SW480 (cell line): ENCODE results near the gene AOC3.
"Not testable (repeated sequence)": the region's sequence is repeated elsewhere in the genome, so short reads cannot be mapped to it uniquely, and the experiment has no call there.

Experiments used
- DNase-seq: peaks from one replicate; pipeline ENCODE4 v3.0.0-alpha.2; 2016; ENCODE audit warnings: low spot score

Gene AOC3

DNA sequence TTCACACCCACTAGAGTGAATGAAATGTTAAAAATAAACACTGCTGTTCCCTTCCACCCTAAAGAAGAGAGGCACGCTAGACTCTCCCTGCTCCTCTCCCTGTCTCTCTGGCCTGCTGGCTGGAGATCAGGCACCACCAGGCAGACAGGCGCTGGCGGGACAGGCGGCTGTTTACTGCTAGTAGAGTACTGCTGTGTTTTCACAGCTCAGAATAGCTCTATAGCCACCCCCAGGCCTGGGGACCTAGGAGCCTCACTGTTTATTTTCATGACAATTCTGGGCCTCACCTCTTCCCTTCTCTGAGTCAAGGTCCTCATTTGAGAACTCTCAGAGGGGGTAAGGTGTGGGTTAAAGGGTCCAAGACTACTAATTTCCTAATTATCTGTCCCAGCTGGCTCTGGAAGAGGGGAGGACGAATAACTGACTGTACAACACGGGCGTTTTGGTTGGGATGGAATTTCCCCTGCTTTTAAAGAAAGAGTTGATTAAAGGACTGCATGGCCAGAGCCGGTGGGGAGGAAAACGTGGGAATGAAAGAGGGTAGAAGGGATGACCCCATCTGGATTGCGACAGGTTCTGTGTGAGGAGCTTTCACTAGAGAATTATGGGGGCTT is 40.6 kb downstream of the AOC3 start:
- DNase-seq = no peak

DNA sequence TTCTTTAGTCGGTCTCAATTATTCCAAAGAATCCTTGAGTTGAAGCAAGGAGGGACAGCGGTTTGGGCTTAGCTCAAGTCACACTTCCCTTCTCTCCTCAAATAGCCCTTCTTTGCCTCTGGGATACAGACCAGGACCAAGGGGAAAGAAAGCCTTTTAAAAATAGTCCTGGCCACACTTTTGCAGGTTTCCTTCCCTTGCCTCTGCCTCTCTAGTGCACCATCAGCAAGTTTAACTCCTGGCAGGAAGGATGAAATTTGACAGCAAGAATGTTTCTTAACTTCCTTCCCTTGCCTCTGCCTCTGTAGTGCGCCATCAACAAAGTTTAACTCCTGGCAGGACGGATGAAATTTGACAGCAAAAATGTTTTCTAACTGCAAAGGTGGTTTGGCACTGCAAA is 42.4 kb downstream of the AOC3 start:
- DNase-seq = no peak

DNA sequence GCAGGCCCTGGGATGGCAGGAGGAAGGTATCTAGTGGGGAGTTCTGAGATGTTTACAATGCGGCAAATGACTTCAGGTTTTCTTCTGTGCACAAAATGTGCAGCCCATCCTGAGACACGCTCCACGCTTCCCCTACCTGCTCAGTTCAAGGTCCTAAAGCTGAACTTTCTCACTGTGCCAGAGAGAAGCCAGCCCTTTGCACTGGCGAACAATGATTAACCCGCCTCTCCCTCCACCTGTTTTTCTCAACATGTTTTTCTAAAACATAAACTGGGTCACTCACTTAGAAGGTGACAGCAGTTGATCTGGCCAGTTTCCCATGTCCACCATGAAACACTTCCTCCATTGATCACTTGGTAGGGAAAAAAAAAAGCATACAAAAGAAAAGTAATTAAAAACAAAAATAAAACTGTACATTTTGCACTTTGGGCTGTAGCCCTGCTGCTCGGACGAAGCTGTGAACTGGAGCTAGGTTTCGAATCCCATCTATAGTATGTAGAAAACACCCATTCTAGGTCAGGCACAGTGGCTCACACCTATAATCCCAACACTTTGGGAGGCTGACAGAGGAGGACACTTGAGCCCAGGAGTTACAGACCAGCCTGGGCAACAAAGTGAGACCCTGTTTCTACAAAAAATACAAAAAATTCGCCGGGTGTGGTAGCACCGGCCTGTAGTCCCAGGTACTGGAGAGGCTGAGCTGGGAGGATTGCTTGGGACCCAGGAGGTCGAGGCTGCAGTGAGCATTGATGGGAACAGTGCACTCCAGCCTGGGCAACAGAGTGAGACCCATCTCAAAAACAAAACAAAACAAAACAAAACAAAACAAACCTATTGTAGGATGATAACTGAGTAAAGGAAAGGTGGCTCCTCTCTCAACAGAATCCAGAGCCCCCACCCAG is 43.5 kb downstream of the AOC3 start:
- no peak for DNase-seq

DNA sequence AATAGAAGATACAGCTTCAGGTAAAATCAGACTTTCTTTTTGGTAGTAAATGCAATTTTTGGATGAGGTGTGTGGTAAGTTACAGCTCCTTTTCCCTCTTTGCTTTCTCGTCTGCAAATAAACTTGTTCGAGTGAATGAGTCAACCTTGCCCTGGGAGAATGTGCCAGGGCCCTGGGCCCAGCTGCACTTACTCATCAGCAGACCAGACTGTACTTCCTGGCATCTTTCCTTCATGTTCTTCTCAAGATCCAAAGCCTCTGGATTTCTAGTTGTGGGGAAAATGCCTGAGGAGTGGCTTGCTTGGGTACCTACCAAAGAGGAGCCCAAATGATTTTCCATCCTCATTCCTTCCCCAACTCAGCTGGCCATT is 44.2 kb downstream of the AOC3 start:
- DNase-seq = no peak

DNA sequence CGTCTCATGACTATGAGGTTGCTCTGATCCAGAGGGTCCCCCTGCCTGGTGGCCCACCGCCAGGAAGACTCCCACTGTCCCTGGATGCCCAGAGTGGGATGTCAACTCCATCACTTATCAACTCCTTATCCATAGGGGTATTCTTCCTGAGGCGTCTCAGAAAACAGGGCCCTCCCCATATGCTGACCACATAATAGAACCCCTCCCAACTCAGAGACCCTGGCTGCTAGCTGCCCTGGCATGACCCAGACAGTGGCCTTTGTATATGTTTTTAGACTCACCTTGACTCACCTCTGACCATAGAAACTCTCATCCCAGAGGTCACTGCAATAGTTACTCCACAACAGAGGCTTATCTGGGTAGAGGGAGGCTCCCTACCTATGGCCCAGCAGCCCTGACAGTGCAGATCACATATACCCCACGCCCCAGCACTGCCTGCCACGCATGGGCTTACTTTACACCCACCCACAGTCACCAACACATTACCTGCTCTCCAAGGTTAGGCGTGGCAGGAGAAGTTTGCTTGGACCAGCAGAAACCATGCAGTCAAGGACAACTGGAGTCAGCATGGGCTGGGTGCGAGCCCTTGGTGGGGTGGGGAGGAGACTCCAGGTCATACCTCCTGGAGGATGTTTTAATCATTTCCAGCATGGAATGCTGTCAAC is 47.3 kb downstream of the AOC3 start:
- DNase-seq = no peak

DNA sequence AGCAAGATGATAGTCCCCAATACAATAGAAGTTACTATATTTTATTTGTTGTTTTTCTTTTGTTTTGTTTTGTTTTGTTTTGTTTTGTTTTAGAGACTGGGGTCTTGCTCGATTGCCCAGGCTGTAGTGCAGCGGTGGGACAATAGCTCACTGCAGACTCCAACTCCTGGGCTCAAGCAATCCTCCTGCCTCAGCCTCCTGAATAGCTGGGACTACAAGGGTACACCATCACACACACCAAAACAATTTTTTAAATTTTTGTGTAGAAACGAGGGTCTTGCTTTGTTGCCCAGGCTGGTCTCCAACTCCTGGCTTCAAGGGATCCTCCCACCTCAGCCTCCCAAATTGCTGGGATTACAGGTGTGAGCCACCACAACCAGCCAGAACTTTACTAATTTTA is 49.0 kb downstream of the AOC3 start:
- not testable (repeated sequence) for DNase-seq

DNA sequence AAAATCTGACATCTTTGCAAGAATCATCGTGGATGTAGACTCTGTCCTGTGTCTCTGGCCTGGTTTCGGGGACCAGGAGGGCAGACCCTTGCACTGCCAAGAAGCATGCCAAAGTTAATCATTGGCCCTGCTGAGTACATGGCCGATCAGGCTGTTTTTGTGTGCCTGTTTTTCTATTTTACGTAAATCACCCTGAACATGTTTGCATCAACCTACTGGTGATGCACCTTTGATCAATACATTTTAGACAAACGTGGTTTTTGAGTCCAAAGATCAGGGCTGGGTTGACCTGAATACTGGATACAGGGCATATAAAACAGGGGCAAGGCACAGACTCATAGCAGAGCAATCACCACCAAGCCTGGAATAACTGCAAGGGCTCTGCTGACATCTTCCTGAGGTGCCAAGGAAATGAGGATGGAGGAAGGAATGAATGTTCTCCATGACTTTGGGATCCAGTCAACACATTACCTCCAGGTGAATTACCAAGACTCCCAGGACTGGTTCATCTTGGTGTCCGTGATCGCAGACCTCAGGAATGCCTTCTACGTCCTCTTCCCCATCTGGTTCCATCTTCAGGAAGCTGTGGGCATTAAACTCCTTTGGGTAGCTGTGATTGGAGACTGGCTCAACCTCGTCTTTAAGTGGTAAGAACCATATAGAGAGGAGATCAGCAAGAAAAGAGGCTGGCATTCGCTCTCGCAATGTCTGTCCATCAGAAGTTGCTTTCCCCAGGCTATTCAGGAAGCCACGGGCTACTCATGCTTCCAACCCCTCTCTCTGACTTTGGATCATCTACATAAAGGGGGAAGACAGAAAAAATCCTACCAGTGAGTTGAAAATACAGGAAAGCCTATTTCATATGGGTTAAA is 49.7 kb downstream of the AOC3 start, which contains the start of gene G6PC1:
TSS of gene G6PC1 (plus strand) at position 340 of the 872 bp plus-strand sequence. CDS start at position 418, 78 bp downstream.
- DNase-seq = no peak

DNA sequence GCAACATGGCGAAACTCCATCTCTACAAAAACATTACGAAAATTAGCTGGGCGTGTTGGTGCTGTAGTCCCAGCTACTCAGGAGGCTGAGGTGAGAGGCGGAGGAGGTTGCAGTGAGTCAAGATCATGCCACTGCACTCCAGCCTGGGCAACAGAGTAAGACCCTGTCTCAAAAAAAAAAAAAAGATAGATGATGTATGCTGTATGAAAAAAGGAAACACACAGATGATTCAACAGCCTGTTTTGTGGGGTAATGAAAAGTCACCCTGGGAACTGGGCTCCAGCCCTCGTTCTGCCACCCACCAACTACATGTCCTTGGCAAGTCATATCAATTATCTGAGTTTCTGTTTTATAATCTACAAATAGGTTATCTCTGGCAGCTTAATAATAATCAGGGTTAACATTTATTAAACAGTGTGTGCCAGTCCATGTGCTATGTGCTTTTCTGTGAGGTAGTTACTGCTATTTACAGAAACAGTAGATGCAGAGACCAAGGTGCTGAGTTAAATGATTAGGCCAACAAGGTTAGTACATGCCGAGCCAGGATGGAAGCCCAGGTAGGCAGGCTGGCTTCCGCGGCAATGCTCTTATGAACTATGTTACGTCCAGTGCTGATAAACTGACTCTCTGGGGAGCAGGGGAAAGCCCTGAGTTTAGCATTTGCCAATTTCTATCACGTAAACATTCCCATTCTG is 50.7 kb downstream of the AOC3 start:
- no peak for DNase-seq

DNA sequence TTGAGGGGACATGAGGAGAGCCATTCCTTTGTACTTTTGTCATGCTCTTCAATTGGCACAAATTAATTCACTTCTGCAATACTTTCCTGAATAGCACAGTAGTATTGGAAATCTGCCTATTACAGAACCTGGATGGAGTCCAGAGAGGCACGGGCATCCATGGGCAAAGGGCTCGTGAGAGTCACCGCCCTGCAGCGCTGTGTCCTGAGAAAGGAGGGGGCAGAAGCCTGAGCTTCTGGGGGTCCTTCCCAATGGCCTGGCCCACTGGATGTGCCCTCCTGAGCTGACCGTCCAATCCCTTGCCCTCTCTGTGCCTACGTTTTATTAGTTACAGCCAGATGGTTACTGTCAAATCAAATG is 53.1 kb downstream of the AOC3 start:
- DNase-seq = no peak

DNA sequence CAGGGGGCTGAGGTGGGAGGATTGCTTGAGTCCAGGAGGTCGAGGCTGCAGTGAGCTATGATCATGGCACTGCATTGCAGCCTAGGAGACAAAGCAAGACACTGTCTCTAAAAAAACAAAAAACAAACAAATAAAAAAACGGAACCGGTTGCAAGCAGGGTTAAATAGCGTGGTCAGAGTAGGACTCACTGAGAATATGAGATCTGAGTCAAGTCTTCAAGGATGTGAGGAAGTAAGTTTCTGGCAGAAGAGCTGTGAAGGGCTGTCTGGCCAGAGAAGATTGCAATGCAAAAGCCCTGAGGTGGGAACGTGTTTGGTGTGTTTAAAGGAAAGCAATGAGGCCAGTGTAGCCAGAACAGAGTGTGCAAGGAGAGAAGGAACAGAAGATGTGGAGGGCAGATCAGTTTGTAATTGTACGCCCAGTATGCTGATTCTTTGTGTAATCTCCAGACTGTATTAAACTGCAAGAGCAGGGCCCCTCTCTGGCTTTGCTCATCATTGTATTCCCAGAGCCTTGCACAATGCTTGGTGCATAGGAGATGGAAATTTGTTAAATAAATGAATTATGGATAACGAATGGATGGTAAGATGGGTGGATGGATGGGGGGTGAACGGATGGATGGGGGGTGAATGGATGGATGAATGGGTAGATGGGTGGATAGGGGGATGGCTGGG is 55.9 kb downstream of the AOC3 start:
- DNase-seq = no peak
